Left lung (tissue), 14 donors: ENCODE data around the gene TUSC2. TPM values are rescaled to one million over a fixed set of nuclear protein-coding genes. Genes with fewer than 3 reads are reported as not detected.

Source experiments
- ATAC-seq: fragments of 200-7000 bp; cut with Tn5 transposase; one replicate; pipeline ENCODE4 v1.9.1; 2020; ENCODE audit warnings: moderate library complexity
- DNase-seq, 4 donors: peaks; one replicate each; pipeline ENCODE4 v3.0.0-alpha.2; 2013 to 2020
- H3K27ac ChIP-seq, 2 donors: fragments of 200-600 bp; sonication (generic) in 1 of 2; one replicate each; pipeline versions ENCODE4 v1.5.0 to v1.8.0; 2020 to 2021
- H3K27me3 ChIP-seq, 2 donors: fragments of 200-600 bp; sonication (generic) in 1 of 2; one replicate each; pipeline versions ENCODE4 v1.5.0 to v1.8.0; 2020 to 2021
- H3K36me3 ChIP-seq, 2 donors: fragments of 200-600 bp; sonication (generic) in 1 of 2; one replicate each; pipeline versions ENCODE4 v1.5.0 to v1.8.0; 2020 to 2021
- H3K4me1 ChIP-seq, 2 donors: fragments of 200-600 bp; one replicate each; pipeline ENCODE4 v1.8.0; 2021
- H3K4me3 ChIP-seq, 2 donors: fragments of 200-600 bp; sonication (generic) in 1 of 2; one replicate each; pipeline versions ENCODE4 v1.5.0 to v1.8.0; 2020 to 2021; ENCODE audit warnings: mild to moderate bottlenecking in 1 of 2
- H3K9me3 ChIP-seq, 2 donors: fragments of 200-600 bp; sonication (generic) in 1 of 2; one replicate each; pipeline versions ENCODE4 v1.5.0 to v1.8.0; 2020 to 2021
- intact Hi-C, 2 donors: fragments of 100-400 bp; cut with DNase I; formaldehyde crosslinking; loops; one replicate each; pipeline versions ENCODE4 v1.11.2 to v1.14.2; 2022
- long read RNA-seq, 12 donors: library from polyadenylated mRNA in 2 of 12; unstranded in 2 of 12; transcript quantifications; one replicate each; pipeline ENCODE4 v2.0.0 and lab custom pipeline, GENCODE V29; 2019 to 2026
- polyA plus RNA-seq, 6 donors: library from polyadenylated mRNA; unstranded; fragments of 120-200 nt; gene quantifications; one replicate each; pipeline ENCODE4 v1.2.1, GENCODE V29; 2013; ENCODE audit not compliant: insufficient read length in 6 of 6
- total RNA-seq, 2 donors: library from RNA; stranded (reverse); fragmentation: NEBNext Ultra II Directional; extraction: Animal tissue kit (Norgen Biotek cat#: 25700); gene quantifications; one replicate each; pipeline ENCODE4 v1.2.1, GENCODE V29; 2021
- TF ChIP-seq, protein P1 (sequence below), 2 donors: fragments of 200-600 bp; sonication (generic) in 1 of 2; IDR thresholded peaks; one replicate each; pipeline versions ENCODE4 v1.5.0 to v1.8.0; 2021; ENCODE audit warnings: antibody characterized with exemption in 2 of 2
- donor health status: DM: no; HTN: yes; CAD: no.
- donor health status: DM: no; HTN: no; CAD: no.

Gene TUSC2, protein sequence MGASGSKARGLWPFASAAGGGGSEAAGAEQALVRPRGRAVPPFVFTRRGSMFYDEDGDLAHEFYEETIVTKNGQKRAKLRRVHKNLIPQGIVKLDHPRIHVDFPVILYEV
- total RNA-seq: 10 to 100 TPM; 27.8 to 29.6 TPM
- 10 to 100 TPM; 15.2 to 21.1 (median 18.1) TPM for polyA plus RNA-seq
- long read RNA-seq, donor 1, transcript TUSC2-206 (3 exons, 475 nt): minor isoform, 5 of 27 reads
- long read RNA-seq, donor 1, transcript TUSC2-201 (3 exons, 1,691 nt): major isoform, 22 of 27 reads
- long read RNA-seq, donor 1, partial matches to known transcripts: 0 of 27 reads
- long read RNA-seq, donor 1, other reads (novel, unspliced or antisense): 0 of 27 reads
- long read RNA-seq, donor 2, transcript TUSC2-201 (3 exons, 1,691 nt): major isoform, 23 of 24 reads
- long read RNA-seq, donor 2, partial matches to known transcripts: 0 of 24 reads
- long read RNA-seq, donor 2, other reads (novel, unspliced or antisense): 0 of 24 reads
- long read RNA-seq, donor 3, transcript TUSC2-201 (3 exons, 1,691 nt): major isoform, 24 of 26 reads
- long read RNA-seq, donor 3, partial matches to known transcripts: 0 of 26 reads
- long read RNA-seq, donor 3, other reads (novel, unspliced or antisense): 0 of 26 reads
- long read RNA-seq, donor 4, transcript TUSC2-201 (3 exons, 1,691 nt): major isoform, 39 of 41 reads
- long read RNA-seq, donor 4, partial matches to known transcripts: 0 of 41 reads
- long read RNA-seq, donor 4, other reads (novel, unspliced or antisense): 0 of 41 reads
- long read RNA-seq, donor 5, transcript TUSC2-201 (3 exons, 1,691 nt): major isoform, 21 of 21 reads
- long read RNA-seq, donor 5, partial matches to known transcripts: 0 of 21 reads
- long read RNA-seq, donor 5, other reads (novel, unspliced or antisense): 0 of 21 reads
- long read RNA-seq, donor 6, transcript TUSC2-201 (3 exons, 1,691 nt): major isoform, 20 of 22 reads
- long read RNA-seq, donor 6, partial matches to known transcripts: 0 of 22 reads
- long read RNA-seq, donor 6, other reads (novel, unspliced or antisense): 0 of 22 reads
- long read RNA-seq, donor 7, transcript TUSC2-201 (3 exons, 1,691 nt): major isoform, 7 of 8 reads
- long read RNA-seq, donor 7, partial matches to known transcripts: 0 of 8 reads
- long read RNA-seq, donor 7, other reads (novel, unspliced or antisense): 0 of 8 reads
- long read RNA-seq, donor 8, transcript TUSC2-201 (3 exons, 1,691 nt): major isoform, 13 of 14 reads
- long read RNA-seq, donor 8, partial matches to known transcripts: 0 of 14 reads
- long read RNA-seq, donor 8, other reads (novel, unspliced or antisense): 0 of 14 reads
- long read RNA-seq, donor 9, partial matches to known transcripts: 0 of 1 reads
- long read RNA-seq, donor 9, other reads (novel, unspliced or antisense): 0 of 1 reads
- long read RNA-seq, donor 10, transcript TUSC2-201 (3 exons, 1,691 nt): major isoform, 33 of 36 reads
- long read RNA-seq, donor 10, partial matches to known transcripts: 0 of 36 reads
- long read RNA-seq, donor 10, other reads (novel, unspliced or antisense): 0 of 36 reads
- long read RNA-seq, donor 11, transcript TUSC2-201 (3 exons, 1,691 nt): major isoform, 39 of 39 reads
- long read RNA-seq, donor 11, partial matches to known transcripts: 0 of 39 reads
- long read RNA-seq, donor 11, other reads (novel, unspliced or antisense): 0 of 39 reads
- long read RNA-seq, donor 12, transcript TUSC2-201 (3 exons, 1,691 nt): major isoform, 13 of 14 reads
- long read RNA-seq, donor 12, partial matches to known transcripts: 0 of 14 reads
- long read RNA-seq, donor 12, other reads (novel, unspliced or antisense): 0 of 14 reads

DNA sequence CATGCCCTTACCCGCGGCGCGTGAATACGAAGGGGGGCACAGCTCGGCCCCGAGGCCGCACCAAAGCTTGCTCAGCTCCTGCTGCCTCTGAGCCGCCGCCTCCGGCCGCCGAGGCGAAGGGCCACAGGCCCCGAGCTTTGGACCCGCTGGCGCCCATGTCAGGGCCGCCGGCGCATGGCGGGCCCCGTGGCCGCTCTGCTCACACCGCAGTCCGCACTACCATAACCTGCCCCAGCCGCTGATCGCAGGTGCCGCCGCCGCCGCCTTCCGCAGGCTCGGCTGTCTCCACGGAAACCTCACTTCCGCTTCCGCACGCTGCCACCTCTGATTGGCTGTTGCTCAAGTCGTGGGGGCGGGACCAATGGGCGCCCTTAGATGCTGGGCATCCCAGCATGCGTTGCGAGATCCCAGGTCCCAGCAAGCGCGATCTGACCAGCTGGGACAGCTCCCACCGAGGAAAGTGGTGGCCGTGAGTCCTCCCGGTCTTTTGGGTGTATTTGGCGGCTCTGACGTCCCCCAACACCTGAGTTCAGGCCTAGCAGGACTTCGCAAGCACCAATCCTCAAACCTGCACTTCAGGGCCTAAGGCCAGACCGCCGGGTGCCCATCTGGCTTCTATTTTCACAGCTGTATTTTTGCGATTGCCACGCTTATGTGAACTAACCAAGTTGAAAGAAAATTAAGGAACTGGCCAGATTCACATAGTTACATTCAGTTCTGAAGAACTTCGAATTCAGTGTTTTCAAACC lies at the start of gene TUSC2:
TSS of gene TUSC2 (minus strand) at position 281 of the 749 bp plus-strand sequence. CDS start at position 157, 124 bp downstream.
- H3K4me1 ChIP-seq: peaks cover 6 to 68% of the 10 kb centered on the region in 2 donors
- DNase-seq (peak; percentile 94 to 98 (median 97)), ATAC-seq (peak; percentile 93)
- intact Hi-C loops: no loop called here
- H3K4me3 ChIP-seq: peak within 1 kb of the TSS; percentile 95 to 100
- TF ChIP-seq, protein P1, sequence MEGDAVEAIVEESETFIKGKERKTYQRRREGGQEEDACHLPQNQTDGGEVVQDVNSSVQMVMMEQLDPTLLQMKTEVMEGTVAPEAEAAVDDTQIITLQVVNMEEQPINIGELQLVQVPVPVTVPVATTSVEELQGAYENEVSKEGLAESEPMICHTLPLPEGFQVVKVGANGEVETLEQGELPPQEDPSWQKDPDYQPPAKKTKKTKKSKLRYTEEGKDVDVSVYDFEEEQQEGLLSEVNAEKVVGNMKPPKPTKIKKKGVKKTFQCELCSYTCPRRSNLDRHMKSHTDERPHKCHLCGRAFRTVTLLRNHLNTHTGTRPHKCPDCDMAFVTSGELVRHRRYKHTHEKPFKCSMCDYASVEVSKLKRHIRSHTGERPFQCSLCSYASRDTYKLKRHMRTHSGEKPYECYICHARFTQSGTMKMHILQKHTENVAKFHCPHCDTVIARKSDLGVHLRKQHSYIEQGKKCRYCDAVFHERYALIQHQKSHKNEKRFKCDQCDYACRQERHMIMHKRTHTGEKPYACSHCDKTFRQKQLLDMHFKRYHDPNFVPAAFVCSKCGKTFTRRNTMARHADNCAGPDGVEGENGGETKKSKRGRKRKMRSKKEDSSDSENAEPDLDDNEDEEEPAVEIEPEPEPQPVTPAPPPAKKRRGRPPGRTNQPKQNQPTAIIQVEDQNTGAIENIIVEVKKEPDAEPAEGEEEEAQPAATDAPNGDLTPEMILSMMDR (IDR thresholded peaks at IDR 0.05): no peak
- no peaks in the 10 kb centered on the region for H3K27me3 ChIP-seq
- H3K27ac ChIP-seq: peak within 1 kb of the TSS; percentile 59 to 84
- H3K36me3 ChIP-seq: peaks cover 0 to 58% of the 10 kb centered on the region in 2 donors
- no peaks in the 10 kb centered on the region for H3K9me3 ChIP-seq

DNA sequence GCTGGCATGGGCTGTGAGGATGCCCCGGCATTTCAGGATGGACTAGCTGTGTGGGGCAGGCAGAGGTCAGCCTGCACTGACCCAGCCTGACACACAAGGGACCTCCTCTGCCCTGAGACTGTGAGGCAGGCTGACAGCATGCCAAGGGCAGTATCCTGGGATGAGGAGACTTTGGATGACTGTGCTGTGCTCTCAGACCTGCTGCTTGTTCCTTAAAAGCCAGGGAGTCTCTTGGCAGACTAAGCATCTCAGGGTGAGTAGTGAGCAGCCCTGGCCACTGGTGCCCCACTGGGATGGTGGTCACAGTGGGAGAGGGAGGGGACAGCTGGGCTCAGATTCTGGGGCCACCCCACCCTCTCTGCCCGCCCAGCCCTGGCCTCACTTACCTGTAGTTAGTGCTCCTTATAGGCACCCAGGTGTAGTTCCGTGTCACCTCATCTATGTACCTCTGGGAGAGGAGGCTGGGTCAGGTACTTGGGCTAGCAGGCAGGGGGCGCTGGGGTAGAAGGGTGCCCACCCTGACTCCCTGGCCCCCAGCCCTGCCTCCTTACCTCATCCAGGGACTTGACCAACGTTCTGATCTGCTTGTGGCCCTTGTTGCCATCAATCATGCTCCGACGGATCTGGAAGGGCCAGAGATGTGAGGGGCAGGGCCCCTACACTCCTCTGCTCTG lies 47.4 kb upstream of the TUSC2 start:
- intact Hi-C loops: loop anchor here in 1 of 2 donors (10.0 kb wide), 1 partner anchor 159 kb away; no protein-coding TSS in a partner anchor
- no peaks in the 10 kb centered on the region for H3K4me1 ChIP-seq

DNA sequence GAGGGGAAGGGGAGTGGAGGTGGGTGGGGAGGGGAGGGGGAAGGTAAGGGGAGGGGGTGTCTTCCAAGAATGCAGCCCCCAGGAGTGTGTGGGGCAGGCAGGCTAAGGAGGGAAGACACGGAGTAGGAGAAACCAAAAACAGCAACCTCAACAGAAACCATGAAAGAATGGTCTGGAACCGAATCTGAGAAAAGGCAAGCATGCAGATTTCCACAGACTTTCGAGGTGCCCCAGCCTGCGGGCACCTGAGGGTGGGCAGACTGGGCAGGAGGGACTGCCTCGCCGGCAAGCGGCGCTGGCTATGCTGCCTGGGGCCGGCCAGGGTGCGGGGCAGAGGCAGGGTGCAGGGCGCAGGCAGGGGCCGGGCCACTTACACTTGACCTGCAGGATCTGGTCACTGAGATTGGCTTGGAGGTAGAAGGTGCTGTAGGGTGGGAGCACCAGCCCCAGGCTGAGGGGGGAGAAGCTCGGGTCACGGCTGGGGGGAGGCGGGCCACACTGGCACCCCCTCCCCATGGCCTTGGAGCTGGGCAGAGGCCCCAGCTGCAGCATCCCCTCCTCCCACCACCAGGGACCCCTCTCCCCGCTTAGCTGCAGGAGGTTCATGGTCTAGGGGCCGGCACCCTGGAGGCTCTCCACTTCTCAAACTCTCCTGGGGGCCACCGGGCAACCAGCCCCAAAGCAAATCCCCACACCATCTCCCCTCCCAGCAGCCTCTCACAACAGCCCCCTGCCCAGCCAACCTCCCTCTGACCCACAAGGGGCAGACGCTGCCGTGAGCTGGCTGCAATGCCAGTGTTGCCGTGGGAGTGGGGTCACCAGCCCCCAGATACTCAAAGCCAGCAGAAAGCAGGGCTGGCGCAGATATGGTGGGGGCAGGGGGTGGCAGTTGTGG lies 46.6 kb upstream of the TUSC2 start:
- no peak for ATAC-seq
- TF ChIP-seq, protein P1 (IDR thresholded peaks at IDR 0.05): no peak
- Histone ChIP-seq H3K27me3 (peaks cover 0 to 3% of the 10 kb centered on the region in 2 donors), H3K4me3 (no peak overlapping the region), H3K36me3 (peaks cover 0 to 4% of the 10 kb centered on the region in 2 donors), H3K4me1 (no peaks in the 10 kb centered on the region), H3K9me3 (no peaks in the 10 kb centered on the region), H3K27ac (no peak overlapping the region)
- no peak for DNase-seq
- intact Hi-C loops: loop anchor here in 1 of 2 donors (10.0 kb wide), 1 partner anchor 160 kb away; no protein-coding TSS in a partner anchor

More for the DNA sequence above, 47.4 kb upstream of the TUSC2 start:
- TF ChIP-seq, protein P1 (IDR thresholded peaks at IDR 0.05): no peak
- DNase-seq (no peak), ATAC-seq (no peak)
- Histone ChIP-seq H3K4me3 (no peak overlapping the region), H3K9me3 (no peaks in the 10 kb centered on the region), H3K36me3 (no peaks in the 10 kb centered on the region), H3K27me3 (no peaks in the 10 kb centered on the region), H3K27ac (no peak overlapping the region)
